Measurements from ENCODE around the gene ZNG1E.
A peak's percentile ranks its signal among the peaks of the same experiment; 100 is the strongest.
"Not testable (repeated sequence)": the region's sequence is repeated elsewhere in the genome, so short reads cannot be mapped to it uniquely, and the experiment has no call there.

The ZNG1E gene

GRCh38 chr9:65675589-65676021 is at the start of gene ZNG1E:
TSS of gene ZNG1E (plus strand) at chr9:65675928. CDS start at chr9:65675977, 49 bp downstream.
- peak; percentile 54 for DNase-seq (ENCODE audit: low read depth)

DNA sequence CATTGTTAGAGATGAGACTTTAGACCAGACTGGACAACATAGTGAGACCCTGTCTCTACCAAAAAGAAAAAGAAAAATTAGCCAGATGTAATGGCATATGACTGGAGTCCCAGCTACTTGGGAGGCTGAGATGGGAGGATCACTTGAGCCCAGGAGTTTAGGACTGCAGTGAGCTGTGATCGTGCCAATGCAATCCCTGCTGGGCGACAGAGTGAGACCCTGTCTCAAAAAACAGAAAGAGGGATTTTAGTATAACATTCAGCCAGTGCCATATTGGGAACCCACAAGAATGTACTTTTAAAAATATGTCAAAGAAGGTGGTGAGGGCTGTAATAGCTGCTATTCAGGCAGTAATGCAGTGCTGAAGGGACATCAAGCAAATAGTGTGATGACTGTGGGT is 2.1 kb upstream of the ZNG1E start:
- DNase-seq (ENCODE audit: low read depth) = not testable (repeated sequence)

DNA sequence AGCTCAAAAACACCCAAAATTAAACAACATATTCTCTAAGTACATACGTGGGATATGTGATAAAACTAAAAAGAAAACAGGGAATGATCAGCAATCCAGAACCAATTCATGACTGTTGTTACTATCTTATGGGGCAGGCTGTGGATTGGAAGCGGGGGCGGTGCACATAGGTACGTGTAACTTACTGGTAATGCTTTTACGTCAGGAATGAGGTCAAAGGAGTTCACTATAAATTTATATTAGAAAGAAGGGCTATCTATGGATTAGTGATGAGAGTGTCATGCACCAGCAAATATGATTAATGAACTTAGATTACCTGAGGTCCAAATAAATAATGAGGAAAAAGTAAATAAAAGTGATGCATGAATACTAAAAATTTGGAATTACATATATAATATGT is 710 bp upstream of the ZNG1E start:
- not testable (repeated sequence) for DNase-seq (ENCODE audit: low read depth)

GRCh38 chr9:65676389-65676788 is 661 bp downstream of the ZNG1E start:
- DNase-seq (ENCODE audit: low read depth) = not testable (repeated sequence)

DNA sequence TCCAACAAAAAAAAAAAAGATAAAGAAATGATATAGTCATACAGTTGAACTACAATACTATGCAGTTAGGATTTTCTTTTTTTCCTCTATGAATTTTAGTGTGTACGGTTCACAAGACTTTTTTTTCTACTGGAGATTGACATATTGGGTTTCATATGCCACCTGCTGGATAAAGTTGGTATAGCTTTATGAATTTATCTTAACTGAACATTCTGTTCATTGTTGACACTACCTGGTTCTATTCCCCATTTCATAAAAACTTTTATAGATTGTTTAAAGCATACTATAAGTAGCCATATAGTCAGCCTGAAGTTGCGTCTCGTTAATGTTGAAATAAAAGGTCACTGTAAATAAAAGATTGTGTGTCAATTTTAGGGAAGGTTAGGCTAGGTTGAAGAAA is 2.8 kb downstream of the ZNG1E start:
- not testable (repeated sequence) for DNase-seq (ENCODE audit: low read depth)

GRCh38 chr9:65703550-65703949 is 27.8 kb downstream of the ZNG1E start:
- not testable (repeated sequence) for DNase-seq (ENCODE audit: low read depth)

DNA sequence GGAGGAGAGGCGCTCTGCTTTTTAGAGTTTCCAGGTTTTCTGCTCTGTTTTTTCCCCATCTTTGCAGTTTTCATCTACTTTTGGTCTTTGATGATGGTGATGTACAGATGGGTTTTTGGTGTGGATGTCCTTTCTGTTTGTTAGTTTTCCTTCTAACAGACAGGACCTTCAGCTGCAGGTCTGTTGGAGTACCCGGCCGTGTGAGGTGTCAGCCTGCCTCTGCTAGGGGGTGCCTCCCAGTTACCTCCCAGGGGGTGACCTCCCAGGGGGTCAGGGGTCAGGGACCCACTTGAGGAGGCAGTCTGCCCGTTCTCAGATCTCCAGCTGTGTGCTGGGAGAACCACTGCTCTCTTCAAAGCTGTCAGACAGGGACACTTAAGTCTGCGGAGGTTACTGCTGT is 38.7 kb downstream of the ZNG1E start:
- not testable (repeated sequence) for DNase-seq (ENCODE audit: low read depth)

DNA sequence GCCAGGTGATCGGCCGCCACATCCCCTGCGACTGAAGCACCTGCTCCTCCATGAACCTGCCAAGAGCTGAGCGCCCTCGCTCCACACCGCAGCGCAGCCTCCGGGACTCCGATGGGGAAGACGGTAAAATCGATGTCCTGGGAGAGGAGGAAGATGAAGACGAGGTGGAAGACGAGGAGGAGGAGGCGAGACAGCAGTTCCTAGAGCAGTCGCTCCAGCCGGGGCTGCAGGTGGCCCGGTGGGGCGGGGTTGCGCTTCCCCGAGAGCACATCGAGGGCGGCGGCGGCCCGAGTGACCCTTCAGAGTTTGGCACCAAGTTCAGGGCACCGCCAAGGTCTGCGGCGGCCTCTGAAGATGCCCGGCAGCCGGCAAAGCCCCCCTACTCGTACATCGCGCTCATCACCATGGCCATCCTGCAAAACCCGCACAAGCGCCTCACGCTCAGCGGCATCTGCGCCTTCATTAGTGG is 61.4 kb downstream of the ZNG1E start, which contains the start of gene FOXD4L4:
Gene FOXD4L4, plus strand, starts transcription at position 51 of the 469 bp plus-strand sequence. Its CDS starts 0 bp downstream, at position 51.
- not testable (repeated sequence) for DNase-seq (ENCODE audit: low read depth)

DNA sequence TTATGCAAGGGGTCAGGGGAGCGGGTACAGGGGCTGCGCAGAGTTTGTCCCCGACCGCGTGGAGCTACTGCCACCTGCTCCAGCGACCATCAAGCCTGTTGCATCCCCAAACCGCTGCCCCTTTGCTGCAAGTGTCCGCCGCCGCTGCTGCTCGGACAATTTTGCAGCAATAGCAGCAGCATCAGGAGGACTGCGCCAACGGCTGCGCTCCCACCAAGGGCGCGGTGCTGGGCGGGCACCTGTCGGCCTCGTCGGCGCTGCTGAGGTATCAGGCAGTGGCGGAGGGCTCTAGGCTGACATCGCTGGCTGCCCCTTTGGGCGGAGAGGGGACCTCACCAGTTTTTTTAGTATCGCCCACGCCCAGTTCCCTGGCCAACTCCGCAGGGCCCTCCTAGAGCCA is 62.4 kb downstream of the ZNG1E start:
- not testable (repeated sequence) for DNase-seq (ENCODE audit: low read depth)

Data from stimulated activated CD4-positive, alpha-beta T cell treated with anti-CD3 and anti-CD28 coated beads, Interleukin-2, amount 100 ng/mL, for 4 hours (primary cell).